Fibroblast of villous mesenchyme (primary cell): ENCODE measurements around the gene DLGAP1. TPM values are rescaled to one million over a fixed set of nuclear protein-coding genes. Genes with fewer than 3 reads are reported as not detected.
A peak's percentile ranks its signal among the peaks of the same experiment; 100 is the strongest.

Source experiments
- DNase-seq: peaks from one replicate; pipeline ENCODE4 v3.0.0-alpha.2; 2010; ENCODE audit warnings: low read depth
- H3K4me3 ChIP-seq: 2 replicates; pipeline ENCODE4 v1.5.1; 2011; ENCODE audit warnings: low read depth, mild to moderate bottlenecking, low read length
- CTCF ChIP-seq: IDR thresholded peaks from 2 replicates; pipeline ENCODE4 v1.5.1; 2012; ENCODE audit warnings: low read depth, mild to moderate bottlenecking, low read length; ENCODE audit not compliant: insufficient read depth
- total RNA-seq: library from RNA; depleted of rRNA; stranded (reverse); fragments of >200 nt; gene quantifications from 2 replicates; pipeline ENCODE4 v1.2.3, GENCODE V29; 2012

The DLGAP1 gene
- total RNA-seq, 1 donor = 0.86 TPM

GRCh38 chr18:4084382-4084900 lies 370.7 kb downstream of the DLGAP1 start:
- TF ChIP-seq CTCF = no peak
- DNase-seq = no peak
- no peak overlapping the region for H3K4me3 ChIP-seq

DNA sequence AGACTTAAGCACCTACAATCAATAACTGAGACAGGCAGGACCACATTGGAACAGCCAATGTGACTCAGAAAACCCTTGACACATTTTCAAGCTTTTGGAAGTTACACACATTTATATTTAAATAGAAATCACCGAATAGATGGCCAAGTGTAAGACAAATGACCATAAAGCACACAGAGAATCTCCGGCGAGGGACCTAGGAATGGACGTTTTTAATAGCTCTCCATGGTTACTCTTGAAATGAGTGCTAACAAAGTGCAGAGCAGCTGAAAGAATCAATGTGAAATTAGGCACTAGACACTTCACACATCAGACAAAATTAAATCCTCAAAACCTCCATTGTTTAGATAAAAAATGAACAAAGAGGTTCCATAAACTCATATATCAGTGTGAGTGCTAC lies 376.9 kb downstream of the DLGAP1 start:
- no peak for DNase-seq
- H3K4me3 ChIP-seq = no peak overlapping the region
- TF ChIP-seq CTCF = no peak

DNA sequence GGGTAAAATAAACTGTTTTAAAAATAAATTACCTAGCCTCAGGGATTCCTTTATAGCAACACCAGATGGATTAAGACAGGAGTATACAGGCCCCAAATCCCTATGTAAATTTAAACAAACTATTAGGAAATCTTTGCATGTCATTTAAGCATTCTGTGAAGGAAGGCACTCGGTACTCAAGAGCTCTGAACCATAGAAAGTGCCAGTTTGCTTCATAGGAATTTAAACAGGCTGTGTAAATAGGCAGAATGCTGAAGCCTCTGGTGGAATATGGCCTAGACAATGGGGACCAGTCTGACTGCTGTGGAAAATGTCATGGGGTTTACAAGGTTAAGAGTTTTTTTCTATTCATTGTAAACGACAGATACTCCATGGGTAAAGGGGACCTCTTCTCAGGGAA lies 377.4 kb downstream of the DLGAP1 start:
- DNase-seq = no peak
- no peak overlapping the region for H3K4me3 ChIP-seq
- no peak for TF ChIP-seq CTCF

DNA sequence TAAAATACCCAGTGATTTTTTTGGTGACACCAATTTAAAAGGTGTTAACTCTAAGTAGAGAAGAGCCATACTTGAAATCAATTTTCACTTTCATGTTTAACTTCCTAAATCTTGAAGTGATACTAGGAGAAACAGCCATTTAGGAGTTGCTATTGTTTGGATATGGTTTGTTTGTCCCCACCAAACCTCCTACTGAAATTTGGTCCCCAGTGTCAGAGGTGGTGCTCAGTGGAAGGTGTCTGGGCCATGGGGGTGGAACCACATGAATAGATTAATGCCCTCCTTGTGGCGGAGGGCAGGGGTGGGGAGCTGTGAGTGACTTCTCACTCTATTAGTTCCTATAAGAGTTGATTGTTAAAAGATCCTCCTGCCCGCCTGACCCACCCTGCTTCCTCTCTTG lies 377.9 kb downstream of the DLGAP1 start:
- no peak for DNase-seq
- TF ChIP-seq CTCF = no peak
- no peak overlapping the region for H3K4me3 ChIP-seq

DNA sequence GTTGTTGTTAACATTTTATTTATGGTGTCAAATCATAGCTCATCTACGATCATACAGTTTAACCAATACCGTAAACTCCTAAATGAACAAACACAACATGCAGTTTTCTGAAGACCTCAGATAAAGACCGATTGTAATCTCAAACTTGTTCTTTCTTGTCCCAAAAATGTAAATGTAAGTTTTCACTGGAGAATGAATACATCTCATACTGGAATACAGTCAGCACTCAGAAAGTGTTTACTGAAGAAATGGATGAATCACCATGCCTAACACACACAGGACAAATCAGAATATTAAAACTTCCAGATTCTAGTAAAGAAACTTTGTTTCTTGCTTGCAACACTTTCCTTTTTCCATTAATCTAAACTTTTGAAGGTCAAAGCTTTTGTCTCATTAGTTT lies 380.5 kb downstream of the DLGAP1 start:
- no peak for DNase-seq
- H3K4me3 ChIP-seq = no peak overlapping the region
- TF ChIP-seq CTCF = no peak

DNA sequence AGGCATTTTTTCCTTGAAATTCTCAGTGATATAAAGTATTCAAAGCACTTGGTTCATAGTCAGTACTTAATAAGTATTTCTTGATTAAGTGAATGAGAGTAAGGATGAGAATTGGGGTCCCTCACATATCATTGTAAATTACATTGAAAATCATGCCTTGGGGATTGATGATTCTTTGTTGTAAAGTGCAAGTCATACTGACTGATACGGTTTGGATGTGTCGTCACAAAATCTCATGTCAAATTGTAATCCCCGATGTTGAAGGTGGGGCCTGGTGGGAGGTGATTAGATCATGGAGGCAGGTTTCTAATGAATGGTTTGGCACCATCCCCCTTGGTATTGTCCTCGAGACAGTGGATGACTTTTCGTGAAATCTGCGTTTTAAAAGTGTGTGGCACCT lies 385.9 kb downstream of the DLGAP1 start:
- H3K4me3 ChIP-seq = no peak overlapping the region
- DNase-seq = no peak
- no peak for TF ChIP-seq CTCF

- peak; percentile 32 for DNase-seq
- no peak overlapping the region for H3K4me3 ChIP-seq
- peak; percentile 77 for TF ChIP-seq CTCF
These were observed 386.5 kb downstream of the DLGAP1 start for GRCh38 chr18:4068552-4069158.
